HK-2 (cell line): ENCODE measurements around the gene SELENOM.
"Not testable (repeated sequence)": the region's sequence is repeated elsewhere in the genome, so short reads cannot be mapped to it uniquely, and the experiment has no call there.

Experiments
- DNase-seq: peaks from one replicate; pipeline ENCODE4 v3.0.0-alpha.2; 2018; ENCODE audit not compliant: unreplicated experiment

SELENOM gene

GRCh38 chr22:31130873-31131272 lies 23.5 kb upstream of the SELENOM start:
- no peak for DNase-seq

DNA sequence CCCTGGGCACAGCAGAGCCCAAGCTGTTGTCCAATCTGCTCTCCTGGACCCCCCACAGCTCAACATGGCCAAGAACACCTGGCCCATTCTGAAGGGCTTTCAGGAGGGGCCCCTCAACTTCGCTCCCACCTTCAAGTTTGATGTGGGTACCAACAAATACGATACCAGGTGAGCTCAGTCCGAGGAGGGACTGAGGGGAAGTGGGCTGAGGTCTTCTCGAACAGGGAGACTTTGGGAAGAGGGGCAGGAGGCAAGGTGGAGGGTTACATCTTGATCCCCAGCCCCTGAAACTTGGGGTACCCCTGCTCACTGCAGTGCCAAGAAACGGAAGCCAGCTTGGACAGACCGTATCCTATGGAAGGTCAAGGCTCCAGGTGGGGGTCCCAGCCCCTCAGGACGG lies 20.8 kb upstream of the SELENOM start:
- no peak for DNase-seq

DNA sequence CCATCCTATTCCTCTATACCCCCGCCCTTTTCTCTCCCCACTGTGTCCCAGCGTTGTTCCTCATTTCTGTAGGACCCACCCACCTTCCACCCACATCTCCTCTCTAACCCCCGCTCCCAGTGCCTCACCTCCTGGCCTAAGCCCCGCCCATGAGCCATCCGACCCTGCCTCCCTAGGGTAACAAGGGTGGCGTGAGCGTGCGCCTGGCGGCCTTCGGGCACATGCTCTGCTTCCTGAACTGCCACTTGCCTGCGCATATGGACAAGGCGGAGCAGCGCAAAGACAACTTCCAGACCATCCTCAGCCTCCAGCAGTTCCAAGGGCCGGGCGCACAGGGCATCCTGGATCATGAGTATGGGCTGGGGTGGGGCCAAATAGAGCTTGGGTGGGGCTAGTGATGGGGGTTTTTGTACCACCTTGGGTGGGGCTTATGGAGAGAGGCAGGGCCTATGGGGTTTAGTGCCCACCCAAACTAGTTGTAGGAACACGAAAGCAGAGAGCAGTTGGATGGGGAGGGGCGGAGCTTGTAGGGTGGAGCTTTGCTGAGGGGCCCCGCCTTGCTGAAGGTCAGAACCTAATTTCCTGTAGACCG lies 19.9 kb upstream of the SELENOM start:
- DNase-seq: no peak

GRCh38 chr22:31126869-31127175 lies 19.5 kb upstream of the SELENOM start:
- no peak for DNase-seq

DNA sequence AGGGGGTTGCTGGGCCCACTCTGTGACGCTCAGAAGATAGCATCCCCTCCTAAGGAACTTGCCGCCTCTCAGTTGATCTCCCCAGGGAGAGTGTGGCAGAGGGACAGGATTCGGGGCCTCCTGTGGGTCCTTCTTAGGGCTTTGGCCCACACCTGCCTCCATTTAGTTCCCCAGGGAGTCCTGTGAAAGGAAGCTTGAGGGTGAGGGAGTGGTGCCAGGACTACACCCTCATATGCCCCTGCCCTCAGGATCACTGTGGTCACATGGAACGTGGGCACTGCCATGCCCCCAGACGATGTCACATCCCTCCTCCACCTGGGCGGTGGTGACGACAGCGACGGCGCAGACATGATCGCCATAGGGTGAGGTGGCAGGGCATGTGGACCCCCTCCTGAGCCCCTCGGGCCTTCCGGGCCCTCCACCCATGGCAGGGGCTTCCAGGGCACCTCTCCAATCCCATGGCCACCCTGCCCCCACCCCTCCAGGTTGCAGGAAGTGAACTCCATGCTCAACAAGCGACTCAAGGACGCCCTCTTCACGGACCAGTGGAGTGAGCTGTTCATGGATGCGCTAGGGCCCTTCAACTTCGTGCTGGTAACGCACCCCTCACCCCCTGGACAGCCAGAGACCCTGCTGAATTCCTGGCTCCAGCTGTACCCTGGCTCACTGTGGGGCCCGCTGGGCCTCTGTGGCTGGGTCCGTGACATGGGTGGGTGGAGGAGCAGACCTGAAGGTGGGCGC lies 18.9 kb upstream of the SELENOM start:
- no peak for DNase-seq

- no peak for DNase-seq
Measured at GRCh38 chr22:31125521-31126117, 18.3 kb upstream of the SELENOM start.

- no peak for DNase-seq
Measured at GRCh38 chr22:31124811-31125465, 17.6 kb upstream of the SELENOM start.

GRCh38 chr22:31124290-31124689 lies 16.9 kb upstream of the SELENOM start:
- no peak for DNase-seq

DNA sequence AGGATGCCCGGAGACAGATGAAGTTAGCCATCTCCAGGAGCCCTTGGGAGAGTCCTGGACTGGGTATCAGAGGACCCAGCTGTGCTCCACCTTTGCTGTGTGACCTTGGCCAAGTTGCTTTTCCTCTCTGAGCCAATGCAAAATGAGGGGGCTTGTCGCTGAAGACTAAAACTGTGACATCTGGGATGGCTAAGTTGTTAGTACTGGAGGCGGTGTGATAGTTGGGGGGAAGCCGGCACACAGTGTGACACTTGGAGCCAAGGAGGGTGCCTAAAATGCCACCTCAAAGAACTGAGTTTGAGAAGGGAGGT lies 15.9 kb upstream of the SELENOM start:
- no peak for DNase-seq

DNA sequence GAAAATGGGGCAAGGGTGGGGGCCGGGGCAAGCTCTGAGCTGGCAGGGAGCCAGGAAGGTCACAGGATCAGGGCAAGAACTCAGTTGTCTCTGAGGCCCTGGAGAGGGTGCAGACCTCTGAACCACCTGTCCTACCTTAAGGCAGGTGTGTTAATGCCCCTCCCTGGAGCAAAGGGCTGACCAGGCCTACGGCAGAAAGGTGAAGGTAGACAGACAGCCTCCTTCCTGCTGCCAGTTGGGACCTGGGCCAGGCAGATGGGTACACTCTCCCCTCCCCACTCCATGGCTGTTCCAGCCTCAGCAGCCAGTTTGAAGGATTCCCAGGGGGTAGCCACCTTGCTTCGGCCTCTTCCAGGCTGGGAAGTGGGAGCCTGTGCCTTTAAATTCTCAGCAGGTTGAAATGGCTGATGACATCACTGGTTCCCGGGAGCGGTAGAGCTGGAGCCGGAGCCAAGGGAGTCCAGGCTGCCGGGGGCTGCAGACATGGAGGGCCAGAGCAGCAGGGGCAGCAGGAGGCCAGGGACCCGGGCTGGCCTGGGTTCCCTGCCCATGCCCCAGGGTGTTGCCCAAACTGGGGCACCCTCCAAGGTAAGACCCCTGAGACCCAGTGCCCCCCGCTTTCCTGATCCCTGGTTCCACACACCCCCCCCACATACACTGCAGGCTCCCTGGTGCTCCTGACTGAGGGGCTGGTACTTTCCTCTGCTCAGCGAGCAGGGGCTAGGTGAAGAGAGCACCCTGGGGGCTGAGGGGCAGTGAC lies 15.3 kb upstream of the SELENOM start, which contains the start of gene INPP5J:
TSS of gene INPP5J (plus strand) at position 435 of the 760 bp plus-strand sequence. CDS start at position 484, 49 bp downstream.
- peak; percentile 32 for DNase-seq

GRCh38 chr22:31122196-31122531 lies 14.8 kb upstream of the SELENOM start:
- DNase-seq: no peak

GRCh38 chr22:31121403-31121802 lies 14.0 kb upstream of the SELENOM start:
- no peak for DNase-seq

DNA sequence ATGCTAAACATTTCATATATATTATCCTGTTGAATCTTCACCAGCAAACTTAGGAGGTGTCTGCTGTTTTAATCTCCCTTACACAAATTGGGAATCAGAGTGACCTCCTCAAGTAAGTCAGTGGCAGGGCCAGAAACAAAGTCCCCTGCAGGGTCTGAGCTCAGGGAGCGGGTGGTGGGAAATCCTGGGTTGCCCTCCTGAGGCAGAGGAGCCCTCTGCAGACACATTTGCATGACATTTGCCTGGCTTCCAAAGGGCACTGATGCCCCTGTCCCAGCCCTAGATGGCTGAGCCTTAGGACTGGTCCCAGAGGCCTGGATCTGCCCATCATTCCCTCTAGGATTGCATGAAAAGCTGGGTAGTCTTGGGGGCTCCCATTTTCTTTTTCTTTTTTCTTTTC lies 13.3 kb upstream of the SELENOM start:
- no peak for DNase-seq

- DNase-seq: no peak
Measured at GRCh38 chr22:31120230-31120629, 12.9 kb upstream of the SELENOM start.

DNA sequence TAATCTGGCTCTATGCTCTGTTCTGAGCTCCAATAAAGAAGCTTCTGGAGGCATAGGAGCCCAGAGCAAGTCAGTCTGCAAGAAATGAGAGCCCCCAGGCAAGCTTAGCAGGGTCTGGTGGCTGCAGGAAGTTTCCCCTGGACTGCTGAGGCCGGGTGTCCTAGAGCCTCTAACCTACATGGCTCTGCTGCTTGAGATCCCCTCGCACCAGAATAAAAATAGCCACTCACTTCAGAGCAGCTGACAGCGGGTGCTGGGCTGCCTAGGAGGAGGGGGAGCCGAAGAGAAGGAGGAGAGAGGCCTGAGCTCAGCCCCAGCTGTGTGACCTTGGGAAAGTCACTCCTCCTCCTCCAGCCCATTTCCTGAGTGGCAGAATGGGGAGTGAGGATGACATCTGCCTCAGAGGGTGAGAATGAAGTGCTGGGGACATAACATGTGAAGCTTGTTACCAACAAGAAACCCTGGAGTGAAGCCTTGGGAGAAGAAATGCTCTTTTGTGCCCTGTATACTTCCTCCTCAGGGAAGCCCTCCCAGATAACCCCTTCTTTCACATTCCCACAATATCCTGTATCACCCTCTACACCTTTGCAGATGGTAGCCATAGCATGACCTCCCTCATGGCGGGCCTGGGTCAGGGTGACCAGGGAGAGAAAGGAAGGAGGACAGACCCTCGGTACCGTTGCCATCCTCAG lies 11.8 kb upstream of the SELENOM start:
- no peak for DNase-seq

DNA sequence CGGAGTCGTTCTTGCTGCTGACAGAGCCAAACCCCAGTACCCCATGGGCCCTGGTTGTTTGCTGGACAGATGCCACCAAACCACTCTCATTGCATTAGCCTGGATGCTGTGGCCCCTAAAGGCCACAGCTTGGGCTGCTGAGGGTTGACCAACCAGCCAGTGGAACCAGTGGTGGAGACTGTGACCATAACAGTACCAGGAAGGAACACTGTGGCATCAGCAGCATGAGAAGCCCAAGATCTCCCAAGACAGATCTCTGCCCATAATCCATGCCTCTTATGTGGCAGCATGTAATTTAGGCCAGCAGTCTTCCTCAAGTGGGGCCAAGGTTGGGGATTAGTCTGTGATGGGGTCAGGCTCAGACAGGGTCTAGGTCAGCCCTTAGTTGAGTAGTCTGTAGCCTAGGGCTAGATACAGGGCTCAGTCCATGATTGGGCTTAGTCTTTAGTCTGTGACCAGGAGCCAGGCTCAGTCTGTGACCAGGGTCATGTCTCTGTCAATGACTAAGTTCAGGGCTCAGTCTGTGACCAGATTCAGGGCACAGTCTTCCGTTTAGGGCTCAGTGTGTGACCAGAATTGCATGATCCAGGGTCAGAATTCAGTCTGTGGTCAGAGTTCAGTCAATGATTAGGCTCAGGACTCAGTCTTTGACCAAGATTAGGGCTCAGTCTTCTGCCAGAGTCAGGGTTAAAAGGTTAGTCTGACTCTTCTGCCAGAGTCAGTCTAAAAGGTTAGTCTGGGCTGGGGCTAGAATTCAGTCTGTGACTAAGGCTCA lies 10.9 kb upstream of the SELENOM start:
- DNase-seq: no peak

DNA sequence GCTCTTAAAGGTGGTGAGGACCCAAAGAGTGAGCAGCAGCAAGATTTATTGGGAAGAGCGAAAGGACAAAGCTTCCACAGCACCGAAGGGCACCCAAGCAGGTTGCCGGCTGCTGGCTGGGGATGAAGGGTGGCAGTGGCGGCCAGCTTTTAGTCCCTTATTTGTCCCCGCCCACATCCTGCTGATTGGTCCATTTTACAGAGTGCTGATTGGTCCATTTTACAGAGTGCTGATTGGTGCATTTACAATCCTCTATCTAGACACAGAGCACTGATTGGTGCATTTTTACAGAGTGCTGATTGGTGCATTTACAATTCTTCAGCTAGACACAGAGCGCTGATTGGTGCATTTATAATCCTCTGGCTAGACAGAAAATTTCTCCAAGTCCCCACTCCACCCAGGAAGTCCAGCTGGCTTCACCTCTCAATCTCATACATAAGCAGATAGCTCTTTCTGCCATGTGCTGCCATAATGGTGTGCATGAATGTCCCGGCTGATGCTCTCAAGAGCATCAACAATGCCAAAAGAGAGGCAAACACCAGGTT lies 5.3 kb upstream of the SELENOM start:
- not testable (repeated sequence) for DNase-seq

DNA sequence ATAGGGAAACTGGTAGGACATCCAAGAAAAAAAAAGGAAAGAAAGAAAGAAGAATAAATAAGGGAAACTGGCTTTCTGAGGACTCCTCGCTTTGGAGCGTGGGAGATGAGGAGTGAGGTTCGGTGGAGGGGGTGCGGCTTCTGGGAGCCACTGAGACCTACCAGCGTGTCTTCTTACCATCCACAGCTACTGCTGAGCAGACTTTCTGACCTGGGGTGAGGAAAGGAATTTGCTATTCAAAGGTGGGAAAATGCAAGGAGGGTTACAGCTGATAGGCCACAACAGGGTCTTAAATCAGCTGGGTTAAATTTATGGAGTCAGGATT lies 488 bp upstream of the SELENOM start:
- DNase-seq: no peak

DNA sequence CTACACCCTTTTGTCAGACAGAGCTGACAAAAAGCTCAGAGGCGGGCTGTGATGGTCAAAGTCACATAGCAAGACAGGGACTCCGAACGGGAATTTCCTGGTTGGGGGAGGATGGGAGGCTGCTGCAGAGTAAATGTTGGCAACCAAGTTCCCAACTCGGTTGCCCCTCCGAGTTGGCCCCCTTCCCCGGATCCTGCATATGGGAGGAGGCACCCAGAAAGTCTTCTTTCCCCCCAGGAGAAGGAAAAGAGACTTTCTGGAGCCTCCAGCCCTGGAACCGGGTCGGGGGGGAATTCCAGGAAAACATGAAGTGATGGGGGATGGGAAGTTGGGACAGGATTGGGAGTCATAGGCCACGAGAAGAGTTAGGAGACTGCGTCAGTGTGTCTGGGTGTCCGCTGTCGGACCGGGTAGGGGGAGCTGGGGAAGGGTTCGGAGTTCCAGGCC lies 614 bp downstream of the SELENOM start:
- DNase-seq: peak; percentile 67

DNA sequence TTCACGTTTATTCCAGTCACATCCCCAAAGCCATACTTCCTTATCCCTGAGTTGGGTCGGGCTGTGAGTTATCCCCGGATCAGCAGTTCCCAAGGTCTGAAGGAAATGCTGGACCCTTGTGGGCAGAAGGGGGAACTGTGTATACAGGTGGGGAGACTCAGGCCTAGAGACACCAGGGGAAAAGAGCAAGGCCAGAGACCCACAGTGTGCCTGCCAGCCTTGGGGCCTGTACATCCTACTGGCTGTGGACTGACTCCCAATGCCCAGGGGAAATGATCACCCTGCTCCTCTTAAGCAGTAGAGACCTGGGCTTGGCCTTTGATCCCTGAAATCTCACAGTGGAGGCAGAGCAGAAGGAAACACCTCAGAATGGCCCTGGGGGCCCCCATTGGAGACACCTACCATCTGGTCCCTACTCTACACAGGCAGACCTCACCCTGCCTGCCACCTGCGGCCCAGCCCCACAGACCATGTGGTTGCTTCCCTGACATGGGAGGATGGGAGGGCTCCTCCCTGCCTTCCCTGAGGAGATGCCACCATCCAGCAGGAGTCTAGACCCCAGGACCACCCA lies 1.3 kb downstream of the SELENOM start:
- DNase-seq: peak; percentile 21
